RWPE2 (cell line): ENCODE measurements around the gene C15orf62.

Source experiments
- ATAC-seq: fragments of 200-7000 bp; cut with Tn5 transposase; 3 replicates; pipeline ENCODE4 v1.9.1; 2021; ENCODE audit warnings: low read depth
- DNase-seq: peaks from one replicate; pipeline ENCODE4 v3.0.0-alpha.2; 2020; ENCODE audit warnings: low spot score
- H3K27ac ChIP-seq: fragments of 450-650 bp; 2 replicates; pipeline ENCODE4 v1.5.1; 2017; ENCODE audit warnings: mild to moderate bottlenecking; ENCODE audit not compliant: poor library complexity, severe bottlenecking
- H3K27me3 ChIP-seq: fragments of 250-450 bp; sonication (Bioruptor Pico); 2 replicates; pipeline ENCODE4 v1.5.1; 2021; ENCODE audit warnings: mild to moderate bottlenecking, moderate library complexity; ENCODE audit not compliant: insufficient read depth, poor library complexity, severe bottlenecking
- H3K36me3 ChIP-seq: fragments of 250-450 bp; sonication (Bioruptor Pico); 2 replicates; pipeline ENCODE4 v1.5.1; 2020; ENCODE audit warnings: low read depth, mild to moderate bottlenecking, moderate library complexity
- H3K4me1 ChIP-seq: fragments of 250-450 bp; sonication (Bioruptor Pico); 2 replicates; pipeline ENCODE4 v1.5.1; 2021; ENCODE audit warnings: mild to moderate bottlenecking, moderate library complexity; ENCODE audit not compliant: insufficient read depth, poor library complexity, severe bottlenecking
- H3K4me3 ChIP-seq: fragments of 250-450 bp; sonication (Bioruptor Pico); 2 replicates; pipeline ENCODE4 v1.5.1; 2021; ENCODE audit warnings: mild to moderate bottlenecking, moderate library complexity; ENCODE audit not compliant: severe bottlenecking
- H3K9me3 ChIP-seq: fragments of 250-450 bp; sonication (Bioruptor Pico); 2 replicates; pipeline ENCODE4 v1.5.1; 2021; ENCODE audit warnings: mild to moderate bottlenecking, moderate library complexity; ENCODE audit not compliant: severe bottlenecking
- CTCF ChIP-seq: fragments of 450-650 bp; IDR thresholded peaks from one replicate; pipeline ENCODE4 v1.5.1; 2017; ENCODE audit warnings: mild to moderate bottlenecking, moderate library complexity; ENCODE audit not compliant: poor library complexity, severe bottlenecking

C15orf62 gene

GRCh38 chr15:40799523-40799922 is 29.7 kb downstream of the C15orf62 start:
- H3K4me1 ChIP-seq = peaks cover 23% of the 10 kb centered on the region
- H3K9me3 ChIP-seq = no peaks in the 10 kb centered on the region
- H3K27ac ChIP-seq = peak overlapping the region; percentile 24
- TF ChIP-seq CTCF = no peak
- no peak for DNase-seq
- H3K27me3 ChIP-seq = no peaks in the 10 kb centered on the region
- no peak; the same call in 2 of the 3 replicates for ATAC-seq
- H3K4me3 ChIP-seq = no peak overlapping the region
- H3K36me3 ChIP-seq = peaks cover 27% of the 10 kb centered on the region

GRCh38 chr15:40803076-40803475 is 33.3 kb downstream of the C15orf62 start:
- no peak overlapping the region for H3K4me3 ChIP-seq
- peaks cover 8% of the 10 kb centered on the region for H3K4me1 ChIP-seq
- no peak for DNase-seq
- ATAC-seq = no peak
- no peak overlapping the region for H3K27ac ChIP-seq
- H3K27me3 ChIP-seq = no peaks in the 10 kb centered on the region
- no peak for TF ChIP-seq CTCF
- no peaks in the 10 kb centered on the region for H3K9me3 ChIP-seq
- H3K36me3 ChIP-seq = peaks cover 24% of the 10 kb centered on the region

GRCh38 chr15:40803688-40804087 is 33.9 kb downstream of the C15orf62 start:
- peak; percentile 10 for TF ChIP-seq CTCF
- Histone ChIP-seq H3K4me3 (no peak overlapping the region), H3K9me3 (no peaks in the 10 kb centered on the region), H3K4me1 (peaks cover 6% of the 10 kb centered on the region), H3K36me3 (peaks cover 19% of the 10 kb centered on the region), H3K27ac (no peak overlapping the region), H3K27me3 (no peaks in the 10 kb centered on the region)
- ATAC-seq (no peak), DNase-seq (no peak)

- ATAC-seq (no peak), DNase-seq (no peak)
- no peaks in the 10 kb centered on the region for H3K27me3 ChIP-seq
- no peak for TF ChIP-seq CTCF
- H3K4me1 ChIP-seq = peaks cover 5% of the 10 kb centered on the region
- H3K9me3 ChIP-seq = no peaks in the 10 kb centered on the region
- H3K27ac ChIP-seq = peak overlapping the region; percentile 76
- peaks cover 14% of the 10 kb centered on the region for H3K36me3 ChIP-seq
- H3K4me3 ChIP-seq = peak overlapping the region; percentile 77
Observed at GRCh38 chr15:40806672-40807027, 36.9 kb downstream of the C15orf62 start.

- peak; percentile 100 for DNase-seq
- TF ChIP-seq CTCF = peak; percentile 14
- Histone ChIP-seq H3K27ac (peak within 1 kb of the TSS; percentile 76), H3K4me1 (peaks cover 5% of the 10 kb centered on the region), H3K9me3 (no peaks in the 10 kb centered on the region), H3K4me3 (peak within 1 kb of the TSS; percentile 77), H3K36me3 (peaks cover 16% of the 10 kb centered on the region), H3K27me3 (no peaks in the 10 kb centered on the region)
- ATAC-seq = peak; percentile 99
Observed at GRCh38 chr15:40807028-40807887, 37.5 kb downstream of the C15orf62 start, which contains the start of the genes DNAJC17 and ZFYVE19. TSS of gene DNAJC17 (minus strand) at chr15:40807473. CDS start at chr15:40807446, 27 bp downstream. TSS of gene ZFYVE19 (plus strand) at chr15:40807089. CDS start at chr15:40807590, 501 bp downstream.
